Measurements from ENCODE around the gene ALDH7A1.
"Not testable (repeated sequence)": the region's sequence is repeated elsewhere in the genome, so short reads cannot be mapped to it uniquely, and the experiment has no call there.

Gene ALDH7A1

DNA sequence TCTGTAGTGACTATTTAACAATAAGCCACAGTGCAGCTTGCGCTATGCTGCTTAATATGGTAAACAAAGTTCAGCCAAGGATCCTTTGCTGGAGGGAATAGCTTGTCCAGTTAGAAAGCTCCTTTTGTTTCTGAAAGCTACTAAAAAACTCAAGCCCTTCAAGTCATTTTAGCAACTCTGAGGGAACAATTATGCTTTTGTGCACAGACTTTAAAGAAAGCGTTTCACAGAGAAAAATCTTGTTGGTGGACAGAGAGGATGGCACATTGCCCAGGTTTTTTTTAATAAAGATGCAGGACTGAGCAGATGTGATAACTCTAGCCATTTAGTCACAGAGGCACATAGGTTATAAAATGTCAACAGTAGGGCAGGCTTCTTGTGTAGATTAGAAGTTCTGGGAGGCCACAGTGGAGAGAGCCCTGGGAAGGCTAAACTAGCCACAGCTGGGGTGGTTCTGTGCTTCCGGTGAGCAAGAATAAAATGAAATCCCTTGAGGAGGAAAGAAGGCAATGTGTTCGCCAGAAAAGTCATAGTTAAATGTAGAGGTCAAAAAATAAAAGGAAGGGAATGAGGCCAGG, 63.4 kb downstream of the ALDH7A1 start:
- DNase-seq: no peak

DNA sequence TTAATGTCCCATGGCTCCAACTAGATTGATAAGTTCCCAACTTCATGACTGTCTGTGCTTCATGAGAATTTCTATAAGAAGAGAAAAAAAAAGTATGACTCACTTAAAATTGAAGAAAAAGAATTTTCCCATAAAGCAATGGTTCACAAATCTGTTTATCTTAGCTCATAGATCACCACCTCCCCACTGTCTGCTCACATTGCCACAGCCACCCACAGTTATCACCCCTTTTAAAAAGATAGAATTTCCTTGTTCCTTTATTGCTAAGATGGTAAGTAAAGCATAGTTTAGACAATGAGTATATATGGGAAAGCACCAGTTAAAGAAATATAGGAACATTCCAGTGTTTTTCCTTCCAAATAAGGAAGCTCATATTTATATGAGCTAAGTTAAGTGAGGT, 67.1 kb downstream of the ALDH7A1 start:
- no peak for DNase-seq

DNA sequence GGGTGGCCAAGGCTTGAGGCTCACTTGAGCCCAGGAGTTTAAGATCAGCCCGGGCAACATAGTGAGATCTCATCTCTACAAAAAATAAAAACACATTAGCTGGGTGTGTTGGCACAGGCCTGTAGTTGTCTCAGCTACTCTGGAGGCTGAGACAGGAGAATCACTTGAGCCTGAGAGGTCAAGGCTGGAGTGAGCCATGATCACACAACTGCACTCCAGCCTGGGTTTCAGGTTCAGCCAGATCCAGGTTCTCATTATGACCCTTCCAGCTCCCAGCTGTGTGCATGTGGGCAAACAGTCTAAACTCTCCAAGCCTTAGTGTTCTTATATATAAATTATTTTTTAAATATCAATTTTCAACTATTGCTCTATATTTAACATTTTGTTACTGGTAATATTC, 67.9 kb downstream of the ALDH7A1 start:
- no peak for DNase-seq

DNA sequence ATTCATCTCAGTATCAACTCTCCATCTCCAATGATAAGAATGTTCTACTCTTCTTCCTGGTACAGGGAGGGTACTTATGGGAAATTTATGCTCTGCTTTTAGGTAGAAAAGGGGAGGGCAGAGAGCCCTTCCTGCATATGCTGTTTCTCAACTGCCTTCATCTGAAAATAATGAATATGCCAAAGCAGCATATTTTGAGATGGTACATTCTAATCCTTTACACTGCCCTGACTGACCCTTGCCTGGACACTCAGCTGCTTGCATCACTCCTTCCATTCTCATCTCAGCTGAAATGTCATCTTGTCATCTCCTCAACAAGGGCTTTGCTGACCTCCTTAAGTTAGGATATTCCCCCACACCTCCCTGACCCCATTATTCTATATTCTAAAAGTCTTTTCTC, 68.5 kb downstream of the ALDH7A1 start:
- DNase-seq: no peak

DNA sequence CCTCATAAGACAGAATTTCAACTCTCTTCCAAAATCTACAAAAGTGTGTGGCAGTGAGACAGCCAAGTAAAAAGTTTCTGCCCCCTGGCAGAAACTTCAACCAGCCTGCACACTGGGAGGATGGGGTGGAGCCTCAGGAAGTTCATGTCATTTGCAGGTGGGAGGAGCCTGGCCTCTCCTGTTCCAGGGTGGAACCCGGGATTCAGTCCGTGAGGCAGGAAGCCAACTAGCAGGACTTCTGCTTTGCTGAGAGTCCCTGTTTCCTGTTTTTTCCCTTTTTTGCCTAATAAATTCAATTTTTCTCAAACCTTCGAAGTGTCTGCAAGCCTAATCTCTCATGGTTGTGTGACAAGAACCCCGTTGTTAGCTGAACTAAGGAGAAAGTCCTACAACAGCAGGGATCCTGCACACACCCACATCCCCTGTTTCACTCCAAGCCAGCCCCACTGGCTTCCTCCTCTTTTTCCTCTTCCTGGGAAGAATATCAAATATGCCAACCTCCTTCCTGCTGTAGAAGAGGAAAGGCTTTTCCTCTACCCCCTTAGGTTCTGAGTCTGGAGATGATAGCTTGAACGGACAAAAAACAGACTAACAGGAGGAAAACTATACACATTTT, 69.3 kb downstream of the ALDH7A1 start:
- DNase-seq: no peak

DNA sequence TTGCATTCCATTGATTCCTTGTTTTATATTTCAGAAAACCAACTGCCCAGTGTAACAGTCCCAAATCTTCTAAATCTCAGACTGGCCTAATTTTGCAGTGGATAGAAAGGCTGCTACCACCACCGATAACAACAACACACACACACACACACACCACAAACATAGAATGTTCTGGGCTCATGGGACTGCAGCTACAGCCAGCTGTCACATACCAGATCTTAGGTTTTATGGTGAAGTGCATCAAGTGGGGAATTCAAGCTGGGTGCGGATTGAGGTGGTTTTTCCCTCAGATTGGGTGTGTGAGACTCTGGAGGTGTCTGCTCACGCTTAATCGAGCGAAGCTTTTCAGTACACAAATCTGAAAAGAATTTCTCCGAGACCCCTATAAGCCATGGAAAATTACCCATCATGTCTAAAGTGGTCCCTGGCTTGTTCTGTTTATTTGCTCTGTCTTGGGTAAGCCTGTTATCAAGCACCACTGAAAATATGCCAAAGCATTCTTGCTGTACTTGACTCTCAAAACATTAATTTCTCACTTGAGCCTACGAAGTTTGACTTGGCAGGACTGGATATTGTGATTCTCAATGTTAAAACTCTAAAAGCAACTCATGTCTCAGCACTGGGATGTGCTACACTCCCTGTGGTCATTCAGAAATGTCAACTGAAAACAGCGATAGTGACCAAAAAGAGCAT, 71.1 kb downstream of the ALDH7A1 start:
- DNase-seq: no peak

DNA sequence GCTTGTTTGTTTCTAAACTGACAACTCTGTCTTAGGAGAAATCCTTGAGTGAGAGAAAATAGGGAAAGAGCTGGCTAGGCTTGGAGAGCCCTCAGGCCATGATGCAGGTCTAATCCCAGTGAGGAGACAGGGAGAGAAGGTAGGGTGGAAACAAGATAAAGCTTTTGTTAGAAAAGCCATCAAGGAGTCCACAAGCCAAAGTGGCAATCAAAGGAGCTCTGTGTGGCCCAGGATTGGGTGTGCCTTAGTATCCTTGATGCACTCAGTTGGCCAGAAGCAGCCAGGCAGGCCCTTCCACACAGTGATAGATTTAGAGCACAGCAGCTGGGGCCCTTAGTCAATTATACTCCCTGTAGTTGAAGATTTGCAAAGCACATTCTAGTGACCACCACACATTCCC, 73.9 kb downstream of the ALDH7A1 start:
- DNase-seq: no peak

DNA sequence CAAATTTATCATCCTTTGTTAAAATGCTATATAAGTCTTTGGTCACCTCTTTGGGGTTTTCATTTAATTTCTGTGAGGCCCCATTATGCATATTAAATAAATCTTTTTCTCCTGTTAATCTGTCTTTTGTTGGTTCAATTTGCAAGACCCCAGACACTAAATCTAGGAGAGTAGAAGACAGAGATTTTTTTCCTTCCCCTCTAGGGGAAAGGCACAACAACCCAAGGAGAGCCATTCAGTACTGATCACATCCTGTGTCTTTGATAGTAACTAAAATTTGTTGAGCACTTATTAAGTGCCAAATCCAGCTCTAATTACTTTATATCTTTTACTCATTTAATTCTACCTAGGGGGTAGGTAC, 74.4 kb downstream of the ALDH7A1 start:
- DNase-seq: no peak

DNA sequence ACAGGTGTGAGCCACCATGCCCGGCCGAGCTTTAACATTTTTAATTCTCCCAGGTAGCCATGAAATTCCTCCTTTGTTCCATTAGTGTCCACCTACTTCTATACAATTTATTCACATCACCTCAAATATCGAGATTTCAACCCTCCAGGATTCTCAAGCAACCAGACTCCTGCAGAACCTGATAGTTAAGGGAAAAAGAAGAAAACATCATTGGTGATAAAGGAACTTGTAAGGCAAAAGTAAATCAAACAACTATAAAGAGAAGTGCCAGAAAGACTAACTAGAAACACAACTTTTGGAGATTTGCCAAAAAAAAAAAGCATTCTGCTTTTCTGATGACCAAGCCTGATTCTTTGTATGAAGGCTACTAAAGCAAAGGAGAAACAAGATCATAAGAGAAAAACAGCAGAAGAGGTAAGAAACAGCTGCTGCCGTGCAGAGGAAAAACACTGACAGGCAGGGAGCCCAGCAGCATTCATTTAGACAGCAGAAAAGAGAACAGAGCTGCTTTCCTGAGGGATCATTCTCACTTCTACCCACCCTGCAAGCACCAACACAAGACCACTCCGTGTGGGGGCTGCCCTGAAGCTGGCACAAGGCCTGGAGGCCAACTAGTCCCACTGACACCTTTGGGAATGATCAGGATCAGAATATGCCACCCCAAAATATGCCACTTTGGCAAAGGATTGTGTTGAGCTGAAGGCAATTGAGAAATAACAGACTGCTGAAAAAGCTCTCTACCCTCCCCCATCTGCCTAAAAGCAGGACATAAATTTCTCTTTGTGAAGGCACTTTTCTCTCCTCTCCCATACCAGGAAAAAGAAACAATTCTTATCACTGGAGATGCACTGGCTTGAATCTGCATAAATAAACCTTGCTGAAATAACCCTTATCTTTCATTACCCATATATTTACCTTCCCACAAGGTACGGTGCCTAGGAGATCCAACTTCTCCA, 75.1 kb downstream of the ALDH7A1 start:
- no peak for DNase-seq

DNA sequence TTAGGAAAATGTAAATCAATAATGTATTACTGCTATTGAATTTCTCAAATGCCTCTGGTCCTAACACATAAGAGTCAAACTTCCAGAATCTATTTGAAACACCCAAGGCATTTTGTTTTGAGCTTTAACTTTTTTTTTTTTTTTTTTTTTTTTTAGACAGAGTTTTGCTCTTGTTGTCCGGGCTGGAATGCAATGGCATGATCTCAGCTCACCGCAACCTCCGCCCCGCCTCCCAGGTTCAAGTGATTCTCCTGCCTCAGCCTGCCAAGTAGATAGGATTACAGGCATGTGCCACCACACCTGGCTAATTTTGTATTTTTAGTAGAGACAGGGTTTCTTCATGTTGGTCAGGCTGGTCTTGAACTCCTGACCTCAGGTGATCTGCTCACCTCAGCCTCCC, 75.8 kb downstream of the ALDH7A1 start:
- DNase-seq: not testable (repeated sequence)

DNA sequence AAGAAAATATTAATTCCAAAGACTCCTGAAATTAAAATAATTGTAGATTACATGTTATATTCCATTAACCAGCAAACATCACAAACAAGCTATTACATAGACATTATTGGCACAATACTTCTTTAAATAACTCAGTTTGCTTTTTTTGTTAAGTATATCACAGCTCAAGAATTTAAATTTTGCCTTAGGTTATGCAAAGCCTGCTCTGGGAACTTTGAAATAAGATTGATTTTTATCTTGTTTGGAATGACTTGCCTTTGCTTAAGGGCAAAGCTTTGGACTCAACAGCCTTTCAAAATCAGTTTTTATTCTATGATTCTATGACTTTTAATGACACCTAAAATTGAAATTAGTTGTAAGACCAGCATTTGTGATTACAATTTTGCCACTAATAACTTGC, 78.2 kb downstream of the ALDH7A1 start:
- DNase-seq: no peak

DNA sequence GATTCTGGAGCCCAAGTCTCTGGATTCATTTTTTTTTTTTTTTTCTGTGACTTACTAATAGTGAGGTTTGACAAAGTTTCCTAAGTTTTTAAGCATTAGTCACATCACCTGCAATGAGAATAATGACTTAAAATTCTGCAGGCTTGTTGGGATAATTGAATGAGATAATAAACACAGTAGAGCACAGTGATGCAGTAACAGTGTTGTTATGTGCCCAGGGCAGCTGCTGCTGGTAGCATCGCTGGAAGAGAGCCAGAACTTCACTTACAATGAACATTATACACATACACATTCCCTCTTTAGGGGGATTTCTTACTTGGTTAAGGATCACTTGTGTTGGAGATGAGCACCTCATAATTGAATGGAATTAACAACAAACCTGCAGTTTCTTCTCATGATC, 78.9 kb downstream of the ALDH7A1 start:
- no peak for DNase-seq

DNA sequence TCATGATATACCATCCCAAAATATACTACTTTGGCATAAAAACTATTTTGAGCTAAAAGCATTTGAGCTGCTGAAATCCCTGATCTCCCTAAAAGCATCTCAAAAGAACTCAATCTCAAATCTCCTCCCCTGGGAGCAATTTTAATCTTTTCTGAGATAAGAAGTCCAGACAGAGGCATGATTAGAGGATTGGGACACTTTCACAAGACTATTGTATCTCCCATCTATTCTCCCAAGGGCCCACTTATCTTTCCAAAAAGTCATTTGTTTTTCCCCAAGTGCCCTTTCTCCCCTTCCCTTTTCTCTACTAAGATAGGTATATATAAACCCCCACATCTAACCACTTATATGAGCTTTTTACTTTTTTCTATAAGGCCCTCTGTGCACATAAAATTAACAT, 79.7 kb downstream of the ALDH7A1 start:
- no peak for DNase-seq

DNA sequence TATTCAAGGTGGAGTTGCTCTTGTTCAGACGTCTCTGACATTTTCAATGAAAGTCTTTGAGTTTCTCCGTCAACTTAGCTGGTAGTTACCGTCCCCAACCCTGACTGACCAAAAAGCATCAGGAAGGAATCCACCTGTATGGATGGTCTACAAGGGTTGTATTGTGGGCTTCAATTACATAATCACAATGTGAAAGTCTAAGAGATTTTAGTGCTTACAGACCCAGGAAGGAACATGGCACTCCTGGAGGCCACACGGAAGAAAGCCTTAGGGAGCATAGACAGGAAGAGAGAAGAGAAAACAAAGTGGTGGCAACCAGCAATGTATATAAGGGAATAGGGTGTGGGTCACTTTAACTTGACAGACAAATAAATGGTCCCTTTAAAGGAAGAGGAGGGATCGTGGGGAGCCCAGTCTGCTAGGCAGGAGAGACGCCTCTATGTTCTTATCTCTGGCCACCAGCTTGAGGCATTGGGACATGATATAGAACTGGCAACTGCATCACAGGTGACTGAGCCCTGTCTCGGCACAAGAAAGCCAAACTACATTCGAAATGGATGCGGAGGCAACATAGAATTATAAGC, 80.4 kb downstream of the ALDH7A1 start:
- DNase-seq: no peak

DNA sequence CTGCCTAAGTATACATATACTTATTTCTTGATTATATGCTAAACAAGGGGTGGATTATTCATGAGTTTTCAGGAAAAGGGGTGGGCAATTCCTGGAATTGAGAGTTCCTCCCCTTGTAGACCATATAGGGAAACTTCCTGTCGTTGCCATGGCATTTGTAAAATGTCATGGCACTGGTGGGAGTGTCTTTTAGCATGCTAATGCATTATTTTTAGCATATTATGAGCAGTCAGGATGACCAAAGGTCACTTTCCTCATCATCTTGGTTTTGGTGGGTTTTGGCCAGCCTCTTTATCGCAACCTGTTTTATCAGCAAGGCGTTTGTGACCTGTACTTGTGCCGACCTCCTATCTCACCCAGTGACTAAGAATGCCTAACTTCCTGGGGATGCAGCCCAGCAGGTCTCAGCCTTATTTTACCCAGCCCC, 80.9 kb downstream of the ALDH7A1 start:
- DNase-seq: no peak

DNA sequence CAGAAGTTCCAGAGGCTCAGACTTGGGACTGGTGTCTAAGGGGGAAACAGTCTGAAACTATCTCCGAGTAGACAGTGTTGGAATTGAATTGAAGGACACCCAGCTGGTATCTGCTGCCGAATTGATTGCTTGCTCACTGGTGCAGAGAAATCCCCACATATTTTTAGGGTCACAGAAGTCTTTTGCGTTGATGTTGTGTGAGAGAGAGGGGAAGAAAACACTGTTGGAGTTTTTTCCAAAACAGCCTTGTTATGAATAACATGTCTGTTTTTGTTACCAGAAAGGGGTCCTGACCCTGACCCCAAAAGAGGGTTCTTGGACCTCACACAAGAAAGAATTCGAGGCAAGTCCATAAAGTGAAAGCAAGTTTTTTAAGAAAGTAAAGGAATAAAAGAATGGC, 81.3 kb downstream of the ALDH7A1 start:
- no peak for DNase-seq

DNA sequence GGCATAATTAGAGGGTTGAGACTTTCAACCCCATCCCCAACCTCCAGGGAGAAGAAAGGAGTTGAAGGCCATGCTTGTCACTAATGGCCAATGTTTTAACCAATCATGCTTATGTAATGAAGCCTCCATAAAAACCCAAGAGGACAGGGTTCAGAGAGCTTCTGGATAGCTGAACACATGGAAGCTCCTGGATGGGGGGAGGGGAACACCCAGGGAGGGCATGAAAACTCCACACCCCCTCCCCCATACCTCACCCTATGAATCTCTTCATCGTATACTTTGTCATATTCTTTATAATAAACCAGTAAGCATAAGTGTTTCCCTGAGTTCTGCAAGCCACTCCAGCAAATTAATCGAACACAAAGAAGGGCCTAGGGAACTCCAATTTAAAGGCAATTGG, 81.7 kb downstream of the ALDH7A1 start:
- no peak for DNase-seq

DNA sequence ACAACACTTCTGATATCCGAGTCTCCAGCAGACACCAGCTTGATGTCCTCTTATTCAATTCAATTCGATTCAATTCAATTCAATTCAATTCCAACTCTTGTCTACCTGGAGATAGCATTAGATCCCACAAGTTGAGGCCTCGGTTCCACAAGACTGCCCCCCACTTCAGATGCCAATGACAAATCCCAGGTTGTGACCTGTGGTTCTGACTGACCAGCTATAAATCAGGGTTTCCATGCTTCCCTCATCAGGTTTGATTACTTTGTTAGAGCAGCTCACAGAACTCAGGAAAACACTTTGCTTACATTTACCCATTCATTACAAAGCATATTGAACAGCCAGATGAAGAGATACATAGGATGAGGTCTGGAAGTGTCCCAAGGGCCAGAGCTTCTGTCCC, 82.6 kb downstream of the ALDH7A1 start:
- no peak for DNase-seq

DNA sequence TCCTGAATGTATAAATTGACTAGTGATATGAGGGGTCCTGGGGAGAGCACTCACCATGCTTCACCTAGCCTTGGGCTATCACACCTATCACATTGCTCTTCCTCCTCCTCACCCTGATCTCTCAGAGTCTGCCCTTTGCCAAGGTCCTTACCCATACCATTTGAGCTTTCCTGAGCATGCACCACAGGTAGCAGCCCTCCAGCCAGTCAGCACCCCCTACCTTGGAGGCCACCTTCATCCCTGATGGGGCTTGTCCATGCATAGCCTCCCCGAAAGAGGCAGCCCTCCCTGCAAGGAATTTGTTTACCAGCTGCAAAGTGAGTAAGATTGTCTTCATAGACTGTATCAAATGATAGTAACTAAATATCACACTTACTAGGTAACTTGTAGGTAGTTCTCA, 83.1 kb downstream of the ALDH7A1 start:
- no peak for DNase-seq

DNA sequence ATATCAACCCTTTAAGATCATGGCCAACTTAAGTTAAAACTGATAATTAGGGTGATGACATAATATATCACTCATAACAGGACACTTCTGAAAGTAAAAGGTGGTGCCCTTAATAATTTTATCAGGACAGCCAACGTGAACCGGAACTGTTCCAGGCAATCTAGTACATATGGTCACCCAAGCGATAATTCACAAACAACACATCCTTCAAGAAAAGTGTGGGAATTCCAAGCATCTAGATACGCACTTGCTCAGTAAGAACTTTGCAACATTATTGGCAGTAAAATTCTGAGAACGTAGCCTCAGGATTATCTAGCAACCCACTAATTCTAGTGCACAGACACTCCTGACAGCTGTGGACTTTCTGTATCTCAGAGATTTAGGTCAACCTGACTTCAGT, 85.7 kb downstream of the ALDH7A1 start:
- no peak for DNase-seq

DNA sequence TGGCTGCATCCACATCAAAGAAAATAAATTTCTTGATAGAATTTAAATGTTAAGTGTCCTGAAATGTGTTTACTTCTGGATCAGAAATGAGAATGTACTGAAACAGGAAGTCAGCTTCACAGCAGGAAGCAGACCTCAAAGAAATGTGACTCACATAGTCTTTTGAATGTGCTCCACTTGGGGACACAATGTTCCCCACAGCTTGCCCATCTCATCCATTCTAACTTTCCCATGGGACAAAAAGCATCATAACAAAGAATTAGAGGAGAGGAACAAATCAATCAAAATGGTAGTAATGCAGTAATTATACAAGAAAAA, 86.1 kb downstream of the ALDH7A1 start:
- no peak for DNase-seq

DNA sequence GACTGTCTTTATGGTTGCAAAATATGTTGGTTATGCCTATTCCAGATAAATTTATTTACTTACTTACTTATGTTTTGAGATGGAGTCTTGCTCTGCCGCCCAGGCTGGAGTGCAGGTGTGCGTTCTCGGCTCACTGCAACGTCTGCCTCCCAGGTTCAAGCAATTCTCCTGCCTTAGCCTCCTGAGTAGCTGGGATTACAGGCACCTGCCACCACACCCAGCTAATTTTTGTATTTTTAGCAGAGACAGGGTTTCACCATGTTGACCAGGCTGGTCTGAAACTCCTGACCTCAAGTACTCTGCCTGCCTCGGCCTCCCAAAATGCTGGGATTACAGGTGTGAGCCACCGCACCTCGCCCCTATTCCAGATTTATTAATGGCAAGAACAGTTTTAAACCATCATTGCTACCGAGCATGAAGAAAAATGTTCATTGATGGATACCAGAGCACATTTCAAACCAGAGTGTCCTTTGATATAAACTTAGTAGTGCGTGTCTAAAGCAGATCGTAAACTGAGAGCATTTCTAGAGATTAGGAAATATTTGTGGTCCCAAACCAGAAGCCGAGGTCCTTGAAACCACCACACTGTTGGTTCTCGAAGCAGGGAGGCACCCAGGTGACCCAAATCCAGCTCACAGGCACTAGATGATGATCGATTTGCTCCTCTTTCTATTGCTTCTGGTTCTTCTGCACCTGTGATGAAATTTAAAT, 86.6 kb downstream of the ALDH7A1 start:
- DNase-seq: no peak

DNA sequence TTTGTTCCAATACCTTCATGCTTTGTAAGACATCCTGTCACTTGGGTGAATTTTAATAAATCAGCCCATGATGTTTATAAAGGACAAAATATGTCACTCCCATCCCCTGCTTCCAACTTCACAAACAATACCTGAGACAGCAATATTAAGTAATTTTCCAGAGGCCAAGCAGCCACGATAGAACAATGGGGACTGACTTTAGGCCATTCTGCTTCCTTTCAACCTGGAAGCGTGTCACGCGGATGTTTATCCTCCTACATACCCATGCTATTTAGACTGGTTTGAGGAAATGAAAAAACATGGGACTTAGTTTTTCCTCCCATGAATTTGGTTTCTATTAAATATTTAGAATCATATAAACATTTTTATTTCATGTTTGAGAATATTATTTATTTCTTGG, 88.9 kb downstream of the ALDH7A1 start:
- DNase-seq: no peak
